GOT3 (cell line): ENCODE results near the gene ELMO2.

Experiments
- DNase-seq: peaks from one replicate; lab custom pipeline; 2025; ENCODE audit warnings: mixed read lengths; lab: John Stamatoyannopoulos, UW

Gene ELMO2

GRCh38 chr20:46406200-46406985 lies at the start of gene ELMO2:
TSS of gene ELMO2 (minus strand) at chr20:46406615. CDS start at chr20:46394482, 12,133 bp downstream.
- DNase-seq, result peak; percentile 87

GRCh38 chr20:46455729-46456128 lies 49.3 kb upstream of the ELMO2 start:
- no peak for DNase-seq

- DNase-seq, result no peak
Observed at GRCh38 chr20:46446851-46447250, 40.4 kb upstream of the ELMO2 start.

GRCh38 chr20:46439837-46440236 lies 33.4 kb upstream of the ELMO2 start:
- no peak for DNase-seq

- no peak for DNase-seq
Observed at GRCh38 chr20:46438156-46438750, 31.8 kb upstream of the ELMO2 start.

GRCh38 chr20:46435146-46435545 lies 28.7 kb upstream of the ELMO2 start:
- no peak for DNase-seq

GRCh38 chr20:46434597-46434996 lies 28.2 kb upstream of the ELMO2 start:
- no peak for DNase-seq

GRCh38 chr20:46433051-46433450 lies 26.6 kb upstream of the ELMO2 start:
- no peak for DNase-seq

GRCh38 chr20:46430921-46431712 lies 24.7 kb upstream of the ELMO2 start:
- no peak for DNase-seq

- no peak for DNase-seq
Observed at GRCh38 chr20:46427384-46427783, 21.0 kb upstream of the ELMO2 start.

- DNase-seq, result no peak
Observed at GRCh38 chr20:46423882-46424482, 17.6 kb upstream of the ELMO2 start.

- no peak for DNase-seq
Observed at GRCh38 chr20:46423342-46423741, 16.9 kb upstream of the ELMO2 start.

- DNase-seq, result no peak
Observed at GRCh38 chr20:46420878-46421277, 14.5 kb upstream of the ELMO2 start.

GRCh38 chr20:46419882-46420281 lies 13.5 kb upstream of the ELMO2 start:
- DNase-seq, result no peak

- no peak for DNase-seq
Observed at GRCh38 chr20:46416839-46417238, 10.4 kb upstream of the ELMO2 start.

GRCh38 chr20:46416421-46416820 lies 10.0 kb upstream of the ELMO2 start:
- no peak for DNase-seq

- no peak for DNase-seq
Observed at GRCh38 chr20:46415773-46416172, 9.4 kb upstream of the ELMO2 start.

GRCh38 chr20:46414608-46415007 lies 8.2 kb upstream of the ELMO2 start:
- DNase-seq, result no peak

GRCh38 chr20:46411637-46412036 lies 5.2 kb upstream of the ELMO2 start:
- no peak for DNase-seq

- no peak for DNase-seq
Observed at GRCh38 chr20:46408281-46408731, 1.9 kb upstream of the ELMO2 start.

- no peak for DNase-seq
Observed at GRCh38 chr20:46407671-46407996, 1.2 kb upstream of the ELMO2 start.

GRCh38 chr20:46406986-46407670 lies 713 bp upstream of the ELMO2 start:
- no peak for DNase-seq
